SK-N-SH treated with all-trans-retinoic acid at 6 μM for 48 hours (cell line): Measurements from ENCODE around the gene RIC8A.

ENCODE experiments used
- ATAC-seq: fragments of 200-7000 bp; cut with Tn5 transposase; 3 replicates; pipeline ENCODE4 v1.9.1; 2020; ENCODE audit warnings: mild to moderate bottlenecking, moderate library complexity
- ARNTL ChIP-seq: fragments of 450-650 bp; formaldehyde crosslinking; IDR thresholded peaks from 2 replicates; pipeline ENCODE4 v1.5.0; 2020; ENCODE audit warnings: low read depth, mild to moderate bottlenecking, moderate library complexity, borderline replicate concordance
- BACH2 ChIP-seq: fragments of 250-450 bp; sonication (Bioruptor Pico); IDR thresholded peaks from 2 replicates; pipeline ENCODE4 v1.9.0; 2021; ENCODE audit warnings: mild to moderate bottlenecking, borderline replicate concordance
- CREB5 ChIP-seq: fragments of 250-450 bp; sonication (Bioruptor Pico); IDR thresholded peaks from 2 replicates; pipeline ENCODE4 v1.5.1; 2020; ENCODE audit warnings: low read depth, mild to moderate bottlenecking, moderate library complexity
- CSDC2 ChIP-seq: fragments of 250-450 bp; sonication (Bioruptor Pico); IDR thresholded peaks from 2 replicates; pipeline ENCODE4 v1.5.0; 2020; ENCODE audit warnings: mild to moderate bottlenecking, moderate library complexity
- CSRNP3 ChIP-seq: fragments of 250-450 bp; sonication (Bioruptor Pico); IDR thresholded peaks from 2 replicates; pipeline ENCODE4 v1.5.1; 2021; ENCODE audit warnings: mild to moderate bottlenecking, moderate library complexity
- ESRRG ChIP-seq: fragments of 250-450 bp; sonication (Bioruptor Pico); IDR thresholded peaks from 2 replicates; pipeline ENCODE4 v1.6.1; 2021; ENCODE audit warnings: mild to moderate bottlenecking
- GLIS3 ChIP-seq: fragments of 250-450 bp; sonication (Bioruptor Pico); IDR thresholded peaks from 2 replicates; pipeline ENCODE4 v1.5.0; 2020; ENCODE audit warnings: mild to moderate bottlenecking, moderate library complexity
- ISL1 ChIP-seq: fragments of 250-450 bp; sonication (Bioruptor Pico); IDR thresholded peaks from 2 replicates; pipeline ENCODE4 v2.1.2; 2022; ENCODE audit warnings: mild to moderate bottlenecking, moderate library complexity
- OSR1 ChIP-seq: fragments of 250-450 bp; sonication (Bioruptor Pico); IDR thresholded peaks from 2 replicates; pipeline ENCODE4 v1.8.0; 2022; ENCODE audit warnings: moderate library complexity, mild to moderate bottlenecking, inconsistent platforms
- PATZ1 ChIP-seq: fragments of 250-450 bp; sonication (Bioruptor Pico); IDR thresholded peaks from 2 replicates; pipeline ENCODE4 v1.8.0; 2020; ENCODE audit warnings: mild to moderate bottlenecking, moderate library complexity, borderline replicate concordance
- POU6F1 ChIP-seq: fragments of 250-450 bp; sonication (Bioruptor Pico); IDR thresholded peaks from 2 replicates; pipeline ENCODE4 v1.8.0; 2021; ENCODE audit warnings: low read depth, mild to moderate bottlenecking, moderate library complexity, borderline replicate concordance
- PPARA ChIP-seq: fragments of 250-450 bp; sonication (Bioruptor Pico); IDR thresholded peaks from 2 replicates; pipeline ENCODE4 v1.5.0; 2020; ENCODE audit warnings: mild to moderate bottlenecking, borderline replicate concordance
- RARB ChIP-seq: fragments of 250-450 bp; sonication (Bioruptor Pico); IDR thresholded peaks from 2 replicates; pipeline ENCODE4 v1.8.0; 2021; ENCODE audit warnings: mild to moderate bottlenecking, moderate library complexity
- TCF4 ChIP-seq: fragments of 250-450 bp; sonication (Bioruptor Pico); IDR thresholded peaks from 2 replicates; pipeline ENCODE4 v1.8.0; 2021; ENCODE audit warnings: mild to moderate bottlenecking, moderate library complexity, borderline replicate concordance
- TOX ChIP-seq: fragments of 250-450 bp; sonication (Bioruptor Pico); IDR thresholded peaks from 2 replicates; pipeline ENCODE4 v1.8.0; 2021; ENCODE audit warnings: mild to moderate bottlenecking, moderate library complexity, borderline replicate concordance
- TSHZ2 ChIP-seq: fragments of 250-450 bp; sonication (Bioruptor Pico); IDR thresholded peaks from 2 replicates; pipeline ENCODE4 v1.5.0; 2020; ENCODE audit warnings: mild to moderate bottlenecking, moderate library complexity
- ZFP30 ChIP-seq: fragments of 450-650 bp; formaldehyde crosslinking; IDR thresholded peaks from 2 replicates; pipeline ENCODE4 v1.5.0; 2022; ENCODE audit warnings: mild to moderate bottlenecking, moderate library complexity
- ZNF565 ChIP-seq: fragments of 450-650 bp; formaldehyde crosslinking; conservative IDR thresholded peaks from 2 replicates; pipeline ENCODE4 v1.5.0; 2020; ENCODE audit warnings: low read depth, mild to moderate bottlenecking, moderate library complexity
- ZNF70 ChIP-seq: fragments of 450-650 bp; formaldehyde crosslinking; IDR thresholded peaks from 2 replicates; pipeline ENCODE4 v1.5.0; 2020; ENCODE audit warnings: mild to moderate bottlenecking, moderate library complexity
- ZNF8 ChIP-seq: fragments of 450-650 bp; formaldehyde crosslinking; IDR thresholded peaks from 2 replicates; pipeline ENCODE4 v1.5.0; 2020; ENCODE audit warnings: mild to moderate bottlenecking, moderate library complexity

The RIC8A gene

GRCh38 chr11:235609-235996 lies 28.1 kb downstream of the RIC8A start:
- ATAC-seq, result peak; percentile 25

GRCh38 chr11:235997-236773 lies 28.7 kb downstream of the RIC8A start, which contains the start of gene SIRT3:
Gene SIRT3 (minus strand): TSS chr11:236342. CDS start chr11:236328, 14 bp downstream.
- ATAC-seq, result peak; percentile 87
- TF ChIP-seq RARB (CRISPR knock-in tag), result no peak
- no peak for TF ChIP-seq ZNF565 (CRISPR knock-in tag)
- no peak for TF ChIP-seq ZNF70 (CRISPR knock-in tag)
- TF ChIP-seq ESRRG (CRISPR knock-in tag), result no peak
- no peak for TF ChIP-seq CSDC2 (CRISPR knock-in tag)
- no peak for TF ChIP-seq ZNF8 (CRISPR knock-in tag)
- TF ChIP-seq TCF4 (CRISPR knock-in tag), result no peak
- no peak for TF ChIP-seq PATZ1
- no peak for TF ChIP-seq GLIS3 (CRISPR knock-in tag)
- TF ChIP-seq ARNTL (CRISPR knock-in tag), result no peak
- TF ChIP-seq TSHZ2, result no peak
- TF ChIP-seq PPARA (CRISPR knock-in tag), result no peak
- TF ChIP-seq BACH2 (CRISPR knock-in tag), result no peak
- TF ChIP-seq OSR1, result no peak
- TF ChIP-seq CREB5 (CRISPR knock-in tag), result no peak
- no peak for TF ChIP-seq ISL1

More at GRCh38 chr11:235609-235996, 28.1 kb downstream of the RIC8A start:
- TF ChIP-seq TOX (CRISPR knock-in tag) (no peak), ZFP30 (CRISPR knock-in tag) (no peak), POU6F1 (no peak), TSHZ2 (no peak), ZNF70 (CRISPR knock-in tag) (no peak), CSRNP3 (CRISPR knock-in tag) (no peak)
